GM21717 (cell line): ENCODE results near the gene CFAP57.

Experiments used
- ATAC-seq: cut with Tn5 transposase; IDR thresholded peaks from one replicate; pipeline ENCODE4 v1.9.1; 2021; ENCODE audit warnings: mild to moderate bottlenecking, moderate library complexity; ENCODE audit not compliant: unreplicated experiment

The CFAP57 gene

GRCh38 chr1:43274804-43275180, 102.7 kb downstream of the CFAP57 start:
- no peak for ATAC-seq

DNA sequence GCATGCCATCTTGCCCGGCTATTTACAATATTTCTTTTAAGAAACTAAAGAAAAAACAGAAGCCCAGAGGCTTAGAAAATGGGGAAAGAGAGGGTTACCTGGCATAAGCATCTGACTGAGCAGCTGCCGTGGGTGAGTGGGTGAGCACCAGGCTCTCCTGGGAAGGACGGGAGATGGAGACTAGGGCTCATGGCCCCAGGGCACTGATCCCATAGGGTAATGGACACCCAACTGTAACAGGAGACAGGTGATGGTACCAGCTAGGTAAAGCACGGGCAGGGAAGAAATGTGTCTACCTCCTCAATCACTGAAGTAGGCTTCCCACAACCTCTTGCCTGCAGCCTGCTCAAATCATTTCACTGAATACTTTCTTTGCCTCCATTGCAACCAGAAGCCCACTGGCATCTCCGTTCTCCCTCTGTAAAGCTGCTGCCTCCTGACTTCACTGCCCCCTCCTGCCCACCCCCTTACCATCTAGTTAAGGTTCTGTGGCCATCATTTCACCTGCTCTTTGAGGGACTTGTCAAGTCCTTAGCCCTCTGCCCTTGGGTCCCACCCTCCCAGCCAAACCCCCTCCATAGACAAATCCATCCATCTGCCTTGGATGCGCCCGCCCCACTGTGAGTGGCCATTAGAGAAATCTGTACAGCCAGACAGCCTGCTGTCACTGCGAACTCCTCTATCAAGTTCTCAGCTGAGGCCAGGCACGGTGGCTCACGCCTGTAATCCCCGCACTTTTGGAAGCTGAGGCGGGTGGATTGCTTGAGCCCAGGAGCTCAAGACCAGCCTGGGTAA, 103.9 kb downstream of the CFAP57 start:
- ATAC-seq, result no peak

DNA sequence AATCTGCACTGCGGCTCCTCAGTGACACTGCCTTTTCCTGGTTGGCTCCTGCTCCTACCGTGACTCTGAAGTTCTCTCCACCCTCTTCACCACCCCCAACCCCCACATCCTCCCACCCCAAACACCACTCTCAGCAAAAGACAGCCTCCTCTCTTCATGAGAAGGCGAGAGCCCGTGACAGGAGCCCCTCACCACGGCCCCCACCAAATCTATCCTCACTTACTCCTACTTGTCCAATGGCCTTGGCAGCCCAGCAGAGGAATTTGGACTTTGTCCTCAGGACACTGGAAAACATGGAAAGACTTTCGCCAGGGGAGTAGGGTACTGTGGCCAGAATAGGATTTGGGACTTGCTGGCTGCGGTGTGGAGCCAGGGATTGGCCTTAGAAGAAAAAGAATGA, 104.5 kb downstream of the CFAP57 start:
- no peak for ATAC-seq

GRCh38 chr1:43277116-43277876, 105.2 kb downstream of the CFAP57 start:
- ATAC-seq, result no peak

DNA sequence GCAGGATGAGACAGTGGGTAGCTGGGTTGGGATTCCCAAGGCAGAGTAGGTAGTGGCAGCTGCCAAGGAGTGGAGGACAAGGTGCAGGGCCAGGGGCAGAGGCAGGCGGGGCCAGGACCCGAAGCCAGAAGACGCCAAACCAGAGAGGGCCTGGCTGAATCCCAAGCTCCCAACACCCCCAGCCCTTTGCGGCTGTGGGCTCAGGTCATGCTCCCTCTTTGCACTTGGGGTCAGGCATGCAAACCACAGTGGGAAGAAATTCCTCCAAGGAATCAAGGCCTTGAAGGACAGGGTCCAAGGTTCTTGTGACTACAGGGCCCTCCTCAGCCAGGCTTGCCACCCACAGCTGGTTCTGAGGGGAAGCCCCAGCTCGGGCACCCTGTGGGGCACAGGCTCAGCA, 107.0 kb downstream of the CFAP57 start:
- ATAC-seq, result no peak

GRCh38 chr1:43279666-43280065, 107.5 kb downstream of the CFAP57 start:
- no peak for ATAC-seq

- ATAC-seq, result no peak
Observed at GRCh38 chr1:43280692-43281091, 108.6 kb downstream of the CFAP57 start.

- ATAC-seq, result no peak
Observed at GRCh38 chr1:43282220-43283195, 110.4 kb downstream of the CFAP57 start.

GRCh38 chr1:43284065-43284464, 111.9 kb downstream of the CFAP57 start:
- no peak for ATAC-seq

DNA sequence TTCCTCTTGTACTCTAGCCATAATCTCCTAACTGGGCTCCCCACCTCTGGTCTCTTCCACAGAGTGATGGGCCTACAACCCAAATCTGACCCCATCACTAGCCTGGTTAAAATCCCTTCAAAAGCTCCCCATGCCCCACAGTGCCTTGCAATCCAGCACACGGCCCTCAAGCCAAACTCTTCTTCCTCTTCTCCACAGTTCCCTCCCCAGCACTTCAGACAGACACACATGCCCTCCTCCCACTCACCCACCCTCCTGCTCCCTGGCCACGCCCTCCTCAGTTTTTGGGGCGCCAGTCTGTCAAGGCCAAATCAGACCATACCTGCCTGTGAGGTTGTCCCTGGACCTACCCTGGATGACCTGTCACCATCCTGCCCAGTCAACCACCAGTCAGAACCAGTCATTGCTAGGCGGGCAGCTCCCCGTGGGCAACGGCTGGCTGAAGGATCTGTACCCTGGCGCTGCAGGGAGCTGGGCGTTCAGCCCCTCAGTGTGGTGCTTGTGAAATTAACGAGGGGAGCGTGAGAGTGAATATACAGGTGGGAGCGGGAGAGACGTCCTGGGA, 112.5 kb downstream of the CFAP57 start:
- no peak for ATAC-seq

GRCh38 chr1:43285269-43285990, 113.3 kb downstream of the CFAP57 start, which contains the start of gene C1orf210:
TSS of gene C1orf210 (minus strand) at chr1:43285581. CDS start at chr1:43283270, 2,311 bp downstream.
- no peak for ATAC-seq

DNA sequence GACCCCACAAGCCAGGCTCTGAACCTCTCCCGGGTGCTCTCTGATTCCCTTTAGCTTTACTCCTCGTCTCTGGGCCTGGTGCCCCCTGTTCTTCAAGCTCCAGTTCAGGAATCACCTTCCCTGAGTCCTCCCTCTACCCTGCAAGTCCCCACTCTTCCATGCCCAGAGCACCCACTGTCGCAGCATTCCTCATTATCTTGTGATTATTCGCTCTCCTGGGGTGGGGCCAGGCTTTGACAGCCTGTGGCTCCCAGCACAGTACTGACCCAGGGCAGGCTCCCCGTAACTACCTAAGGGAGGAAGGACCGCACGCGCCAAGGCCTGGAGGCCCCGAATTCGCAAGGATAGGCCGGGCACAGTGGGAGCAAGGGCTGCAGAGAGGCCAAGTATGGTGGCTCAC, 114.0 kb downstream of the CFAP57 start:
- no peak for ATAC-seq

DNA sequence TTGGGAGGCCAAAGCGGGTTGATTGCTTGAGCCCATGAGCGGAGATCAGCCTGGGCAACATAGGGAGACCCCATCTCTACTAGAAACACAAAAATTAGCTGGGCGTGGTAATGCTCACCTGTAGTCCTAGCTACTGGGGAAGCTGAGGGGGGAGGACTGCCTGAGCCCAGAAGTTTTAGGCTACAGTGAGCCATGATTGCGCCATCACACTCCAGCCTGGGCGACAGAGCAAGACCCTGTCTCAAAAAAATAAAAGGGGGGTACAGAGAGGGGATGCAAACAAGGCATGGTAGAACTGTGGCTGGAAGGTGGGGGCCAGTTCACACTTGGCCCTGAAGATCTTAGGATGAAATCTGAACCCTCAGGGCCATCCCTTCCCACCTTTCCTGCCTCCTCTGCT, 114.4 kb downstream of the CFAP57 start:
- no peak for ATAC-seq

DNA sequence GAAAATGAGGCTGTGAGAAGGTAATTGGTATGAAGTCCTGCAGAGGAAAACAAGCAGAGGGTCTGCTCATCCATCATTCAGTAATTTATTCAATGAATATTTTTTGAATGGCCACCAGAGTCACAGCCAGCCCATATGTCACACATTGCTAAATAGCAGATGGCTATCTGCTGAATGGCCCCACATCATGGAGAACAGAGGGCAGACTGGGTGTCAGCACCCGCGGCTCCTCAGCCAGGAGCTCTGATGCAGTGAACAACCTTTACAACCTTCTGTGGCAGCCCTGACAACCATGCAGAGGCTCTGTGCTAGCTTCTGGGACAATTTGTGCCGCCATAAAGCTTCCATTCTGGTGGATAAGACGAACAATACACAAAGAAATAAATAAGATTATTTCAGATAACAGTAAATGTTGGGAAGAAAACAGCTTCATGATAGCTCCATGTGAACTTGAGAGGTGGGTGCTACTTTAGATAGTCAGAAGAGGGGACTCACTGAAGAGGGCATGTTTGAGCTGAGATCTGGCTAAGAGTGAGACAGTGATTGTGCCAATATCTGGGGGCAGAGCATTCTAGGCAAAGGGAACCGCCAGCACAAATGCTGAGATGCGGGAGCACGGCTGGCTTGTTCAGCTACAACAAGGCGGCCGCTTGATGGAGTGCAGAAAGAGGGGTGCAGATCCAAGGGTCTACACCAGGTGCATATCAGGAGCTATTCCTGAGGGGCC, 116.1 kb downstream of the CFAP57 start:
- no peak for ATAC-seq

DNA sequence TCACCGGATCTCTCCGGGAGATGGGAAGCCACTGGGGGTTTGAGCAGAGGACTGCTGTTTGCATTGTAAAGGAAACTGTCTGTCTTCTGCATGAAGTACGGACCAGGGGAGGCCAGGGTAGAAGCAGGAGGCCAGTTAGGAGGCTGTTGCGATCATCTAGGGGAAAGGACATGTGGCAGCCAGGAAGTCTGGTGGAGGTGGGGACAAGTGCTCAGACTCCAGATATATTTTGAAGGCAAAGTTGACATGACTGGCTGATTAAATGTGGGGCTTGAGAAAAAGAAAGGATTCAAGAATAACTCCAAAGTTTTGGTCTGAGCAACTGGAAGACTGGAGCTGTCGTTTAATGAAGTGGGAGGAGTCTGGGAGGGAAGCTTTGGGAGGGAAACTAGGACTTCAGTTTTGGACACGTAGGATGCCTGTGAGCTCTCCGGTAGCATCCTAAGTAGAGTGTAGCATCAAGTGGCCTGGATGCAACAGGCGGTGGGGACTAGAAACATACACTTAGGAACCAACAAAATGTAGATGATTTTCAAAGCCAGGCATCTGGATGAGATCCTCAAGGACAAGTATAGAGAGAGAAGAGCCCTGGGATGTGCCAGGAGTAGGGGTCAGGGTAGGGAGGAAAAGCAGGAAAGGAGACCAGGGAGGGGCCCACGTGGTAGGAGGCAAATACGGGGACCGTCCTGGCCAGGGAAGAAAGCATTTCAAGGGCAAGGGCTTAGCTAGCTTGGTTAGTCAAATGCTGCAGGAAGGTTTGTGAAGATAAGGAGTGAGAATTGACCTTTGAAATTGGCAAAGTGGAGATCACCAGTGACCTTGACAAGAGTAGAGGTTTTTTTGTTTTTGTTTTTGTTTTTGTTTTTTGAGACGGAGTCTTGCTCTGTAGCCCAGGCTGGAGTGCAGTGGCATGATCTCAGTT, 116.9 kb downstream of the CFAP57 start:
- no peak for ATAC-seq

GRCh38 chr1:43292216-43292615, 120.1 kb downstream of the CFAP57 start:
- no peak for ATAC-seq

GRCh38 chr1:43292679-43293078, 120.5 kb downstream of the CFAP57 start:
- ATAC-seq, result no peak

DNA sequence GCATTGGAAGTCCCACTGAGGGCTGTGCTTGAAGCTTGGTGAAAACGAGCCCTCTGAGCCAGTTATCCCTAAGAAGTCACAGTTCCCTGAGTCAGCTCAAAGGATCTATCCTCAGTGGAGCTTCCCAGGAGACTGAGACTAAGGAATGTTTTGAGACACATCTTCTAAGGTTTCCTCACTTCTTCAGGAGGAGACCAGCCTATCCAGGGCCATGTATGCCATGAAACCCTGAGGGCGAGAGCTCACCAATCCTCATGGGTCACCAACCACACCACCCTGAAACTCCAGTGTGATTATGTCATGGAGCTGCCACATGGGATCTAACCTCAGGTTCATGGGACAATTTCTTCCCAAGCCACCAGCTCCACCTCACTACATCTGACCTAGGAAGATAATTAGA, 121.0 kb downstream of the CFAP57 start:
- no peak for ATAC-seq
